T-helper 17 cell (primary cell): Measurements from ENCODE around the gene MAP3K4. TPM values are rescaled to one million over a fixed set of nuclear protein-coding genes. Genes with fewer than 3 reads are reported as not detected.

Source experiments
- ATAC-seq: fragments of 150-1000 bp; cut with Tn5 transposase; 2 replicates; pipeline ENCODE4 v1.10.0; 2021; ENCODE audit warnings: mild to moderate bottlenecking, moderate library complexity
- DNase-seq, 3 donors: peaks; one replicate each; pipeline versions ENCODE4 v3.0.0 to v3.0.0-alpha.2; 2020 to 2021
- H3K9me3 ChIP-seq: one replicate; pipeline ENCODE4 v1.7.0; 2013; ENCODE audit warnings: low read length, mild to moderate bottlenecking; ENCODE audit not compliant: control insufficient read depth, poor library complexity, severe bottlenecking
- H3K27ac Mint-ChIP-seq: one replicate; pipeline ENCODE4 v1.8.0; 2022; ENCODE audit warnings: mild to moderate bottlenecking, moderate library complexity, mixed read lengths
- H3K27me3 Mint-ChIP-seq: one replicate; pipeline ENCODE4 v1.8.0; 2022; ENCODE audit warnings: mixed read lengths
- H3K36me3 Mint-ChIP-seq: one replicate; pipeline ENCODE4 v1.8.0; 2022; ENCODE audit warnings: low read depth, mixed read lengths
- H3K4me1 Mint-ChIP-seq: one replicate; pipeline ENCODE4 v1.8.0; 2022; ENCODE audit warnings: mild to moderate bottlenecking, mixed read lengths
- H3K4me3 Mint-ChIP-seq: one replicate; pipeline ENCODE4 v1.8.0; 2022; ENCODE audit warnings: mild to moderate bottlenecking, moderate library complexity, mixed read lengths
- total RNA-seq, 4 donors: library from RNA in 2 of 4; stranded (reverse) in 2 of 4; gene quantifications; one replicate each; pipeline ENCODE4 v1.2.3 and lab custom pipeline; 2022 to 2026

MAP3K4 gene
- total RNA-seq, 2 donors from 2014 or later, result 173 to 188 TPM

DNA sequence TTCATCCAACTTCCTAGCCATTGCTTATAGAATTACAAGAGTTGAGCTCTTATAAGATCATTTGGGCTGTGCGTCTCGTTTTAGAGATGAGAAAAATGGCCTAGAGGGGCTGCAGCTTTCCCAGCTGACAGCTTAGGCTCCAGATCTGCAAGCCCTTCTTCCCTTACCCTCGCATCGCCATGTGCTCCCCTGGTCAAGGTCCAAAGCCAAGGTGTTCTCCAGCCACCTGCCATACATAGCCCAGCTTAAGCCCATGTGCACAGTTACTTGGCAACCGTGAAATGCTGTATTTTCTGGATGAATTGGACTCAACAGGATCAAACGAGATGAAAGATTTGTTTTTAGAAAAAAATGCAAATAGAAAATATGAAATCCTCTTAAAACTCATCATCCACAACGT is 7.9 kb downstream of the MAP3K4 start:
- DNase-seq (no peak), ATAC-seq (no peak)
- Mint-ChIP-seq H3K27me3 (no peaks in the 10 kb centered on the region), H3K27ac (peak overlapping the region; percentile 8), H3K4me3 (no peak overlapping the region), H3K36me3 (no peaks in the 10 kb centered on the region), H3K4me1 (peaks cover 46% of the 10 kb centered on the region)
- H3K9me3 ChIP-seq, result no peaks in the 10 kb centered on the region

DNA sequence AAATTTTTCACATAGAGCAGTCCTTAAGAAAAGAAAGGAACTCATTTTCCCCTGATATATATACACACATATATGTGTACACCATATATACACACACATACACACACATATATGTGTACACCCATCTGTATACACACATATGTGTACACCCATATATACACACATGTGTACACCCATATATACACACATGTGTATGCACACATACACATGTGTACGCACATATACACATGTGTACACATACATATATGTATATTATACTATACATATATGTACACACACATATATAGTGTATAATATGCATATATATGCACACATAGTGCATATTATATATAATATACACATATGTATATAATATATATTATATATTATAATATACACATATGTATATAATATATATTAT is 9.1 kb downstream of the MAP3K4 start:
- no peak overlapping the region for H3K4me3 Mint-ChIP-seq
- ATAC-seq, result no peak
- H3K9me3 ChIP-seq, result no peaks in the 10 kb centered on the region
- peaks cover 38% of the 10 kb centered on the region for H3K4me1 Mint-ChIP-seq
- H3K27ac Mint-ChIP-seq, result no peak overlapping the region
- H3K36me3 Mint-ChIP-seq, result no peaks in the 10 kb centered on the region
- no peaks in the 10 kb centered on the region for H3K27me3 Mint-ChIP-seq
- no peak for DNase-seq

DNA sequence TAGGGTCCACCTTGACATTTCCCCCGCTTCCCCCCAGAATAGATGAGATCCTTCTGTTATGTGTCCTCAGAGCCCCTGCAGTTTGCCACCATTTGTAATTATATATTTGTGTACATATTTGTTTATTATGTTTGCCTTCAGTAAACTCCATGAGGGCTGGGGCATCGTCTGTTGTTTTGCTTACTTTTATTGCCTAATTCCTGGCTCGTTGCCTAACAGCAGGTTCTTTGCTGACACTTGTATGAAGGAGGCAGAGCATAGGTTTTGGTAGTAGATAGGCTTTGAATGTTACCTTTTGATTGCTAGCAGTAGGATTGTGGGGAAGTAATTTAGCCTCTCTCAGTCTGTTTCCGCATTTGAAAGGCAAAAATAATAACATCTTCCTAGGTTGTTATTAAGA is 9.9 kb downstream of the MAP3K4 start:
- Mint-ChIP-seq H3K27me3 (no peaks in the 10 kb centered on the region), H3K4me1 (peaks cover 32% of the 10 kb centered on the region), H3K36me3 (no peaks in the 10 kb centered on the region), H3K27ac (no peak overlapping the region), H3K4me3 (no peak overlapping the region)
- ATAC-seq (no peak), DNase-seq (no peak)
- no peaks in the 10 kb centered on the region for H3K9me3 ChIP-seq

DNA sequence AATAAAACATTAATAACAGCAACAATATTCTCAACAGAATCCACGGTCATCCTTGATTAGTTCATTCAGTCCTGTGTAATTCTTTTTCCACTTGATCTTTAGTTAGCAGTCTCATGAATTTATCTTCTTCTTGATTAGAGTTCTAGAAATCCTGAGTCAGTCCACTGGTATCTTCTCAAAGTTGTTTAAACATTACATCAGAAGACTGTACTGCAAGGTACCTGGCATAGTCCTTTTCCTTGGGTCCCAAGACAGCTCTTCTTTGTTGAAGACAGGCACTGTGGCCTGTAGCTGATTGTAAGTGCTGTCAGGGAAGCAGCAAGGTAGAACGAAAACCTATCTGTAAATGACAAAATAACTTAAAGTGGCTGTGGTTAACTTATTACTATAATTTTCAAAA is 11.8 kb downstream of the MAP3K4 start:
- H3K36me3 Mint-ChIP-seq, result no peaks in the 10 kb centered on the region
- ATAC-seq, result no peak

DNA sequence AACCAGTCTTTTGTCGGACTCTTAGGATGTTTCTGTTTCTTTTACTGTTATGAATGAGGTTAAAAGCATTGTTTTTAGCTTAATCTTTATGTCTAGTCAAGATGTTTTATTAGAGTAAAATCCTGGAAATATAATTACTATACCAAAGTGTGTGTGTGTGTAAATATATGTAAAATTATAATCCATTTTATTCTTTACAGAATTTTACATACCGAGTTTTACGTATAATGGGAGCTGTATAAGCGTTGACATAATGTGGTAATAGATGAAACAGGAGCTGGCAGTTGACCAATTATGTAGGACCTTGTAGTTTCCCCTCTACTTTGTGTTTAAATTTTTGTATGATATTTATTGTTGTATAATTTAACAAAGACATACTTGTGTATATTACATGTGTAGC is 16.7 kb downstream of the MAP3K4 start:
- H3K4me3 Mint-ChIP-seq, result no peak overlapping the region
- peaks cover 28% of the 10 kb centered on the region for H3K4me1 Mint-ChIP-seq
- DNase-seq (no peak), ATAC-seq (no peak)
- no peaks in the 10 kb centered on the region for H3K9me3 ChIP-seq
- no peaks in the 10 kb centered on the region for H3K27me3 Mint-ChIP-seq
- H3K27ac Mint-ChIP-seq, result no peak overlapping the region
- peaks cover 2% of the 10 kb centered on the region for H3K36me3 Mint-ChIP-seq

More for the DNA sequence above, 11.8 kb downstream of the MAP3K4 start:
- Mint-ChIP-seq H3K27me3 (no peaks in the 10 kb centered on the region), H3K4me3 (no peak overlapping the region), H3K27ac (peak overlapping the region; percentile 65), H3K4me1 (peaks cover 29% of the 10 kb centered on the region)
- DNase-seq, result no peak
- H3K9me3 ChIP-seq, result no peaks in the 10 kb centered on the region

DNA sequence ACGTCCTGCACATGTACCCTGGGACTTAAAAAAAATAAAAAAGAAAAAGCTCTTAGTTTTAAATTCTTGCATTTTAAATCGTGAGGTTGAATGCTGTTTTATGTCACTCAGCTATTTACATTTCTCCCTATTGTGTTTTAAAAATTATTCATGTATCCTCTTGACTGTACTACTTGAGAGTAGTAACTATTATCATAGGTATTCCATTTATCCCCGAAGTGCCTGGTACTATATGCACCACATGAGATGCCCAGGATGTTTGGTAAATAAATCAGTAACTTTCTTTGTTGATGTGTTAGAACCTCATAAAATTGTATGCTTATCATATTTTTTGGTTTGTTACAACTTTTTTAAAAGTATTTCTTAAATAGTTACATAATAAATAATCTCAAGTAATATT is 18.4 kb downstream of the MAP3K4 start:
- no peak for DNase-seq
- H3K9me3 ChIP-seq, result no peaks in the 10 kb centered on the region
- Mint-ChIP-seq H3K27ac (no peak overlapping the region), H3K4me3 (no peak overlapping the region), H3K4me1 (peaks cover 29% of the 10 kb centered on the region), H3K36me3 (peaks cover 2% of the 10 kb centered on the region), H3K27me3 (no peaks in the 10 kb centered on the region)
- no peak for ATAC-seq

DNA sequence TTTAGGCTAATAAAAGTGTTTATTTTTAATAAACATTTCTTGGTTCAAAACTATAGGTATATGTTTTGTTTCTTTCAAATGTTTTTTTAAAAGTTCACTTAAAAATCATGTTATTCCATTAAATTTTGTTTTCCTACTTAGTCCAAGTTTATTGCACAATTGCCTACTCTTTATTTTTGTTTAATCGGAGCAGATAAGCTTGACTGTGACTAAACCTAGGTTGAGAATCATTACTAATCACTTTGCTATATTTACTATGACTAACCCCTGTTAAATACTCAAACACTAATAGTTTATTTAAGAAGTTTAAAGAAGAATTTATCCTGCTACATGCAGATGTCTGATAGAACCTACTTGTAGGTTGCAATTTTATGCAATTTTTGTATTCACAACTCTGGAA is 18.8 kb downstream of the MAP3K4 start:
- H3K4me3 Mint-ChIP-seq, result no peak overlapping the region
- DNase-seq, result no peak
- no peak for ATAC-seq
- no peaks in the 10 kb centered on the region for H3K27me3 Mint-ChIP-seq
- H3K27ac Mint-ChIP-seq, result peak overlapping the region; percentile 77
- peaks cover 2% of the 10 kb centered on the region for H3K36me3 Mint-ChIP-seq
- peaks cover 34% of the 10 kb centered on the region for H3K4me1 Mint-ChIP-seq
- H3K9me3 ChIP-seq, result no peaks in the 10 kb centered on the region

DNA sequence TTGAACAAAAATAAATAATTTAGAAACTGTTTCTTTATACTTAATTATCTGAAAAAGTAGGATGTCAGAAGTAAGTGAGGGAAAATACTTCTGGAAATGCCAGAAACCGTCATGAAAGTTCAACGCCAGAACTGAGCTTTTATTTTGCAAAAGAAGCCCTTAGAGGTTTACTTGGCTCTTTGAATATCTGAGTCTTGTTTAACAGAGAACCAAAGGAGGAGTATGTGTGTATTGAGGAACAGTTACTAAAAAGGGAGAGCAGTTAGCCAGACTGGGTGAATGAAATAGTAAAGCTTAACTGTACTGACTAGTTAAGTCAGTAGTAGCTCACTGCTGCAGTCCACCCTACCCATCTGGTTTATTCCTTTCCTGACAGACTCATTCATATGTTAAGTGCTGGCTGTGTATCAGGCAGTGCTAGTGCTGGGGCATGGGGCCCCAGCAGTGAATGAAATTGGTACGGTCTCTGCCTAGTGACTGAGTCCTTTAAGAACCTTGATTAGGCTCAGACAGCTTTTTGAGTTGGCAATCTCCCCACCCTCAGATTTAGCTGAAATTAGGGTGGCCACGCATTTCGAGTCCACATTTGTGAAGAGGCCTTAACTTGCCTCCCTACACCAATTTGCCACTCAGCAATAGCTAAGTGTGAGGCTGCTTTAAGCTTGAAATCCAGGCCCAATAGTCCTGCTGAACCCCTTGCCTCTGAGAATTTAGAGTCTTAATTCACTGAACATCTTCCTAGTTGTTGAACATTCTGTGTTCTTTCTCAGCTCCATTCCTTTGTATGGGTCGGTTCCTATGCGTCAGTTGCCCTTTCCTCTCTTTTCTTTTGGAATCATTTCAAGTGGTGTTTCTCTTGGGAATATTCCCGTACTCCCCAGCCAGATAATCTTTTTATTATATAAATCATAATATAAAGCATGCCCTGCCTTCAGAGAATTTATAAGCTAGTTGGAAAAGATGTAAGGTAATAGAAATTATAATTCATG is 20.2 kb downstream of the MAP3K4 start:
- Mint-ChIP-seq H3K36me3 (peaks cover 2% of the 10 kb centered on the region), H3K4me3 (no peak overlapping the region), H3K27ac (peak overlapping the region; percentile 77), H3K4me1 (peaks cover 40% of the 10 kb centered on the region), H3K27me3 (no peaks in the 10 kb centered on the region)
- no peak for ATAC-seq
- H3K9me3 ChIP-seq, result no peaks in the 10 kb centered on the region
- DNase-seq, result no peak

DNA sequence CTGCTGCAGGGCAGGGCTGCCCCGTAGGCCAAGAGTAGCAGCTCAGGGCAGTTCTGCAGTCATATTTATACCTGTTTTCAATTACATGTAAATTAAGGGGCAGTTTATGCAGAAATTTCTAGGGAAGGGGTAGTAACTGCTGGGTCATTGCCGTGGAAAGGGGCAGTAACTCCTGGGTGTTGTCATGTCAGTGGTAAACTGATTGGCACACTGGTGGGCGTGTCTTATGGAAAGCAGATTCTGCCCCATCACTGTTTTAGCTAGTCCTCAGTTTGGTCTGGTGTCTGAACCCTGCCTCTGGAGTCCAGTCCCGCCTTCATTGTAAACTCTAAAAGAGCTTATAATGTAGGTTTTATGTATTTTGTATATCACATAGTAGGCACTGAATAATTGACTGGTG is 22.1 kb downstream of the MAP3K4 start:
- Mint-ChIP-seq H3K36me3 (peaks cover 2% of the 10 kb centered on the region), H3K4me1 (peaks cover 41% of the 10 kb centered on the region), H3K27ac (peak overlapping the region; percentile 60), H3K27me3 (no peaks in the 10 kb centered on the region), H3K4me3 (no peak overlapping the region)
- ATAC-seq (no peak), DNase-seq (no peak)
- no peaks in the 10 kb centered on the region for H3K9me3 ChIP-seq

DNA sequence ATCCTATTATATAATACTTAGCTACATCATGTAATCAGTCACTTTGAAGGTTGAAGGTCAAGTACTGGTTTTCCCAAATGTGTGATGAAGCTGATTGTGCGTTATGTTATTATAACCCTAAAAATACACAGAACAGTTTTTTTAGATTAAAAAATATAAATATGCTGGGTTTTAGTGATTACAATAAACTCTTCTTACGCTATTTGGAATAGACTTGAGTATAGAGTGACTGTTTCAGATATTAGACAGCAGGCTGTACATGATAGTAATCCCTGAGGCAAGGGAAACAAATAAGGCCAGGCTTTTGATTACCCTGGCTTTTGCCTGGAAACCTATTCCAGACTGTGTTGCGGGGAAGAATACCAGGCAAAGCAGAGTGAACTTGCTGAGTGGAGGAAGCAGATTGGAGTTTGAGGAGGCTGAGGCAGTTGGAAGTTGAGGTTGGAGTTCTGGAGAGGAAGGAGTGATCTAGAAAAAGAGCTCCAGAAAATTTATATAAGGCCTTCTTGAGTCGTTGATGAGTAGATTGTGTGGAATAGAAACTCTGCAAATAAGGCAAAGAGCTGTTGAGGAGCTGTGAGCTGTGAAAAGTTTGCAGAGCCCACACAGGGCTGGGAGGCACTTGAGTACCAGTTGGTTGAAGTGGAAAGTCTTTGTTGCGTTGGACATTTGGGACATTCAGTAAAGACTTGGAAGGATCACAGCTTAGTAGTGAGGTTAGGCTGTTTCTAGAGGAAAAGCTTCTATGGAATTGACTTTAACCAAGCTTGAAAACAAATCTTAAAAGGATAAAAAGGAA is 26.4 kb downstream of the MAP3K4 start:
- Mint-ChIP-seq H3K4me1 (peaks cover 25% of the 10 kb centered on the region), H3K27ac (peak overlapping the region; percentile 90), H3K27me3 (no peaks in the 10 kb centered on the region), H3K4me3 (no peak overlapping the region), H3K36me3 (no peaks in the 10 kb centered on the region)
- ATAC-seq (no peak), DNase-seq (no peak)
- H3K9me3 ChIP-seq, result no peaks in the 10 kb centered on the region

DNA sequence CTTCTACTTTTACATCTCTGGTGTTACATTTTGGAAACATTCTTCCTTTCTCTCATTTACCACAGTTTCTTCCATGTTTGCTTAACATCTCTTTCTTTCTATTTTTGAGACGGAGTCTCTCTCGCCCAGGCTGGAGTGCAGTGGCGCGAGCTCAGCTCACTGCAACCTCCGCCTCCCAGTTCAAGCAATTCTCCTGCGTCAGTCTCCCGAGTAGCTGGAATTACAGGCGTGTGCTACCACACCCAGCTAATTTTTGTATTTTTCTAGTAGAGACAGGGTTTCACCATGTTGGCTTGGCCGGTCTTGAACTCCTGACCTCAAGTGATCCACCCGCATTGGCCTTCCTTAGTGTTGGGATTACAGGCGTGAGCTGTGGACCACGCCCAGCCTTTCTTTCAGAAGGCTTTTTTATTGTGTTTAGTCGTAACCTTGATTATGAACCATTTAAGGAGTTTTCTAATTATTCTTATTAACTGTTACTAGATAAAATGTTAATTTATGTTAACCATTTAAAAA is 27.8 kb downstream of the MAP3K4 start:
- ATAC-seq (no peak), DNase-seq (no peak)
- Mint-ChIP-seq H3K27ac (peak overlapping the region; percentile 86), H3K27me3 (no peaks in the 10 kb centered on the region), H3K4me3 (no peak overlapping the region), H3K4me1 (peaks cover 21% of the 10 kb centered on the region), H3K36me3 (no peaks in the 10 kb centered on the region)
- no peaks in the 10 kb centered on the region for H3K9me3 ChIP-seq

DNA sequence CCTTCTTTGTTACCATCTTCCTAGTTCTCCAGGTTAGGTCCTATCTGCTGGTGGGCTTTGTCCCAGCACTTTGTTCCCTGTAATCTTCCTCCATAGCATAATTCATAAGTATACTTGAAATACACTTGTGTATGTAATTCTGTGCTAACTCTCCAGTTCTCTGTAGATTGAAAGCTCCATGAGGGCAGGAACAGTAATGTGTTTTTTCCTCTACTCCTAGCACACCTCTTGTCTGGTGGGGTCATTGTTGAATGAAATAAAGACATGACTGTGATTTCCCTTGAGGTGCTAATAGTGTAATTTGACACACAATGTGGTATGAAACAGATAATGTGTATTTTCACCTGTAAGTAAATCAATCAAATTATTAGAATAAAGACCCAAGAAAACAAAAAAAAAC is 30.0 kb downstream of the MAP3K4 start:
- ATAC-seq (no peak), DNase-seq (no peak)
- Mint-ChIP-seq H3K27ac (peak overlapping the region; percentile 2), H3K4me3 (no peak overlapping the region), H3K4me1 (peaks cover 16% of the 10 kb centered on the region), H3K36me3 (no peaks in the 10 kb centered on the region), H3K27me3 (no peaks in the 10 kb centered on the region)
- no peaks in the 10 kb centered on the region for H3K9me3 ChIP-seq

DNA sequence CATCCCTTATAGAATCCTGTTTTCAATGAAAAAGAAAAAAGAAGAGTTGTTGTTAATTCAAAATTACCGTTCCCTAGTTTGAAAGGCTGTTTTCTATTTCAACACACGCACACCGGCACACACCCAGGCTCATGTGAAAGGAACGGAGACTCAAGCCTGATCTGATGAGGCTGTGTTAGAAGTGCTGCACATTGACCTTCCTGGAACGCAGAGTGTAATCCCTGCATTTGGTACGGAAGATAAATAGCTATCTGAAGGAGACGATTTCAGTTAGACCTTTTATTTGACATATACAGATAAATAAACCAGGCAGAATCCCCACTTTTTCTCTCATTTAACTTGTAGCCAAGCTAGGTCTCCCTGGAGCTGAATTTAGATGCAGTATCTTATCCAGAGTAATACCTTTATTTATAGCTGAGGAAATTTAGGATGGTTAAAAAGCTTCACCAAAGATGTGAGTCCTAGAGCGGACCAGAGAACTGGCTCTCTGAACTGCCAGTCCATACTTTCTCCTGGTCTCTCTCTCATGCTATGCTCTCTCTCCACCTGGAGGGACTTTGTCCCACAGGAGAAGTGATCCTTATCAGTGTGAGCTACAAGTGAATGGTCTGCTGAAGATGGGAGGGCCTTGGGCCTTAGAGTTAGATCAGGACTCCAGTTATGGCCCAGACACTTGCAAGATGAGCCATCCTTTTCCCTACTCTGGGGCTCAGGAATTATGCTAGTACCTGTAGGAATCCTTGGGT is 30.6 kb downstream of the MAP3K4 start:
- Mint-ChIP-seq H3K4me1 (peaks cover 14% of the 10 kb centered on the region), H3K36me3 (no peaks in the 10 kb centered on the region), H3K27ac (peak overlapping the region; percentile 2), H3K27me3 (no peaks in the 10 kb centered on the region), H3K4me3 (no peak overlapping the region)
- H3K9me3 ChIP-seq, result no peaks in the 10 kb centered on the region
- ATAC-seq, result no peak
- no peak for DNase-seq
